Fibroblast of pulmonary artery (primary cell): ENCODE results near the gene GLOD5.
A peak's percentile ranks its signal among the peaks of the same experiment; 100 is the strongest.

Experiments used
- DNase-seq: peaks from one replicate; pipeline ENCODE4 v3.0.0-alpha.2; 2010; ENCODE audit warnings: low read depth
- H3K4me3 ChIP-seq: replicated peaks from 2 replicates; pipeline ENCODE4 v1.5.1; 2011; ENCODE audit warnings: low read depth, mild to moderate bottlenecking, control low read depth, low read length, moderate library complexity
- TF ChIP-seq, protein P1 (sequence below): IDR thresholded peaks from 2 replicates; pipeline ENCODE4 v1.5.1; 2011; ENCODE audit warnings: mild to moderate bottlenecking, control low read depth, low read length, inconsistent platforms; ENCODE audit errors: missing control alignments

Gene GLOD5

DNA sequence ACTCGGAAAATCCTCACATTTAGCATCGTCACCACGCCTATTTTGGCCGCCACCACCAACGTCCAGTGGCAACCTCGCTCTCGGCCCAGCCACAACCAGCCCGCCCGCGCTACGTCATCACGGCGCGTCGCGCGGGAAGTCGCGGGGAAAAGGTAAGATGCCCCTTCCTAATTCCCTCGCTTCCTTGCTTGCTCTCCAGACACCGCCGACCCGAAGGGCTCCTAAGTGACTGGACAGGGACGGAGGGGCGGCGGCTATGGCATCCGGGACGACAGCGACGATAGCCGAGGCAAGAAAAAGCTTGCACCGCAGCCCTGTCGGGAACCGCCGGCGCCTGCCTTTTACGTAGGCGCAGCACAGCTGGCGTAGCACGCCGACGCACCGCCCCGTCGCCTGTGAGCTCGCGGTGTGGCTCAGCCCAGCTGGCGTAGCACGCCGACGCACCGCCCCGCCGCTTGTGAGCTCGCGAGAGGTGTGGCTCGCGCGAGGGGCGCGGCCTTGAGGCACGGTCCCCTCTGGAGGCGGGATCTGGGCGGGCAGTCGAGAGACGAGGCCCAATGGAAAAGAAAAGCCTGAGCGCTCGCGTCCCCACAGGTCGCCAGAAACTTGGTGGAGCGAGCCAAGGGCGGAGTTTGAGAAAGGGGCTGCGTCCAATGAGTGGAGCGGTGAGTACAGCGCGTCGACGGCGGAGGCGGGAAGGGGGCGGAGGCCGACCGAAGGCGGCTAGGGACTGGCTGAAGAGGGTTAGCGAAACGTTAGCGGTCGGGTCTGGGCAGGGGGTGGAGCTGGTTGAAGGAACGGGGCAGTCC, 39.9 kb downstream of the GLOD5 start, which contains the start of gene HDAC6:
TSS of gene HDAC6 (plus strand) at position 788 of the 809 bp plus-strand sequence. CDS start 626 bp downstream, outside the sequence.
- DNase-seq = peak; percentile 99
- TF ChIP-seq, protein P1, sequence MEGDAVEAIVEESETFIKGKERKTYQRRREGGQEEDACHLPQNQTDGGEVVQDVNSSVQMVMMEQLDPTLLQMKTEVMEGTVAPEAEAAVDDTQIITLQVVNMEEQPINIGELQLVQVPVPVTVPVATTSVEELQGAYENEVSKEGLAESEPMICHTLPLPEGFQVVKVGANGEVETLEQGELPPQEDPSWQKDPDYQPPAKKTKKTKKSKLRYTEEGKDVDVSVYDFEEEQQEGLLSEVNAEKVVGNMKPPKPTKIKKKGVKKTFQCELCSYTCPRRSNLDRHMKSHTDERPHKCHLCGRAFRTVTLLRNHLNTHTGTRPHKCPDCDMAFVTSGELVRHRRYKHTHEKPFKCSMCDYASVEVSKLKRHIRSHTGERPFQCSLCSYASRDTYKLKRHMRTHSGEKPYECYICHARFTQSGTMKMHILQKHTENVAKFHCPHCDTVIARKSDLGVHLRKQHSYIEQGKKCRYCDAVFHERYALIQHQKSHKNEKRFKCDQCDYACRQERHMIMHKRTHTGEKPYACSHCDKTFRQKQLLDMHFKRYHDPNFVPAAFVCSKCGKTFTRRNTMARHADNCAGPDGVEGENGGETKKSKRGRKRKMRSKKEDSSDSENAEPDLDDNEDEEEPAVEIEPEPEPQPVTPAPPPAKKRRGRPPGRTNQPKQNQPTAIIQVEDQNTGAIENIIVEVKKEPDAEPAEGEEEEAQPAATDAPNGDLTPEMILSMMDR = no peak
- peak within 1 kb of the TSS; percentile 72 for H3K4me3 ChIP-seq

DNA sequence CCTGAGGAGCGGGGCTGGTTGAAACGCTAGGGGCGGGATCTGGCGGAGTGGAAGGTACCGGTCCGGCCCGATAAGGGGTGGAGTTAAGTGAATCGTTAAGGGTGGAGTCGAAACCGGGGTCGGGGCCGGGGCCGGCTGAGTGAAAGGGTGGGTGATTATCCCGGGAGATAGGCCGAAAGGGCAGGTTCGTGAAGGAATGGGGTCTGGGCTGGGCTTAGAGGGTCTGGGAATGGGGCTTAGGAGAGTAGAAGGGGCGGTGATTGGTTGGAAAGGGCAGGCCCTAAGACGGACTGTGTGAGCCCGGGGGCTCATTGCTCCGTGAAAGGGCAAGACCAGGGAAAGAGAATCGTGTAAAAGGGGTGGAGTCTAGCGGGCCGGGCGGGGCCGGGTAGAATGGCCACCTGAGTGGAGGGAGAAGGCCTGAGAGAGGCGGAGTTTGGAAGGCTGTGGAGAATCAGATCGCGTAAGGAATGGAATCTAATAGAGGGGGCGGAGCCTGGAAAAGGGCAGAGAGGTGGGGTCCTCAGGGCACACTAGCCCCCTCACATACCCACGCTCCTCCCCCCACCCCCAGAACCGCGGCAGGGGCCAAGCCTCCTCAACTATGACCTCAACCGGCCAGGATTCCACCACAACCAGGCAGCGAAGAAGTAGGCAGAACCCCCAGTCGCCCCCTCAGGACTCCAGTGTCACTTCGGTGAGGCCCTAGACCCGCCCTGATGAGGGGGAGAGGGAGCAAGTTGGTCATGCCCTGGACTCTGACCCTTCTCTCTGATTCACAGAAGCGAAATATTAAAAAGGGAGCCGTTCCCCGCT, 40.8 kb downstream of the GLOD5 start:
- peak overlapping the region; percentile 72 for H3K4me3 ChIP-seq
- peak; percentile 81 for DNase-seq
- TF ChIP-seq, protein P1 = no peak

DNA sequence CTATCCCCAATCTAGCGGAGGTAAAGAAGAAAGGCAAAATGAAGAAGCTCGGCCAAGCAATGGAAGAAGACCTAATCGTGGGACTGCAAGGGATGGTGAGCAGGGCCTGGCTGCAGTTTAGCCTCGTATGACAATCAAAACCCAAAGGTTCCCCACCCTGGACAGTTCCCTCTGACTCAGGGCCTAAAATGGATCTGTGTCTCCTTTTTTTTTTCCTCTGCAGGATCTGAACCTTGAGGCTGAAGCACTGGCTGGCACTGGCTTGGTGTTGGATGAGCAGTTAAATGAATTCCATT, 41.3 kb downstream of the GLOD5 start:
- no peak for DNase-seq
- TF ChIP-seq, protein P1 = no peak
- H3K4me3 ChIP-seq = peak overlapping the region; percentile 72

DNA sequence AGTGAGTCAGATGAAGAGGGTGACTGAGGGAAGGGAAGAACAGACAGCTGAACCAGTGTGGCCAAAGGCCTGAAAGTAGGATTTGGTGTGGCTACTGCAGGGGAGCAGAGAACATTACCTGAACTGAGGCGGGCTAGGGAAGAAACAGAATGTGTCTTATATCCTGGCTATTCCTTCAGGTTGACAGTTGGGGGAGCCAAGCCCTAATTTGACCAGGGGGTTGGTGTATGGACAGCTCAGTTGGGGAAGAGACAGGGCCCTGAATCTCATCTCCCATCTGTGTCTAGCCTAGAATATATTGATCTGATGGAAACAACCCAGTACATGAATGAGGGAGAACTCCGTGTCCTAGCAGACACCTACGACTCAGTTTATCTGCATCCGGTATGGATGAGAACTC, 44.5 kb downstream of the GLOD5 start:
- DNase-seq = no peak
- H3K4me3 ChIP-seq = no peak overlapping the region
- TF ChIP-seq, protein P1 = no peak

DNA sequence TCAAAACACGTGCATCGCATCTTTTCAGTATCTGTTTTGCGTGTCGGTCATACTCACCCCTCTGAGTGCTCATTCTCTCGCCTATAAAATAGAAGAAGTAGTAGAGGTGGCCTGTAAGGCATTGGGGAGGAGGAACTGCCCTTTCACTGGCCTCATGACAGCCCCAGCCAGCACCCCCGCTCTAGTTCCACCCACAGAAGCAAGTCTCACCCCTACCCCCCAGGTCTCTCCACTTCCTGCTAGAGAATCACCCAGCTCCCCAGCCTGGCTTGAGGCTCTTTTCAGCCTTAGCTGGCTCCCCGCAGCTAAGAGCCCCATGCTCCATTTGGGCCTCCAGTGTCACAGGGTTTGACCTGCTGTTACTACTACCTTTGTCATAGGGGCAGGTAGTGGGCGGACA, 52.1 kb downstream of the GLOD5 start:
- H3K4me3 ChIP-seq = no peak overlapping the region
- TF ChIP-seq, protein P1 = no peak
- no peak for DNase-seq

DNA sequence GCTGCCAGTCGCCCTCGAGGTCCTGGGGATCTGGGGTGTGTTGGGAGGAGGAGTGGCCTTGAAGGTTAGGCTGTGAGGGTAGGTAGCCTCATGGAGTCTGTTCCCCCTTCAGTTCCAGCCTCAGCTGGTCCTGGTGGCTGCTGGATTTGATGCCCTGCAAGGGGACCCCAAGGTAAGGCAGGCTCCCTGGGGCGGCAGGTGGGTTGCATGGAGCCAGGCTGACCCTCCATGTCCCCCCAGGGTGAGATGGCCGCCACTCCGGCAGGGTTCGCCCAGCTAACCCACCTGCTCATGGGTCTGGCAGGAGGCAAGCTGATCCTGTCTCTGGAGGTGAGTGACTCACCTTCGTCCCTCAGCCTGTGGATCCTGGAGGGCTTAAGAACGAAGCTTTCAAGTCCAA, 53.2 kb downstream of the GLOD5 start:
- H3K4me3 ChIP-seq = no peak overlapping the region
- TF ChIP-seq, protein P1 = no peak
- DNase-seq = no peak

DNA sequence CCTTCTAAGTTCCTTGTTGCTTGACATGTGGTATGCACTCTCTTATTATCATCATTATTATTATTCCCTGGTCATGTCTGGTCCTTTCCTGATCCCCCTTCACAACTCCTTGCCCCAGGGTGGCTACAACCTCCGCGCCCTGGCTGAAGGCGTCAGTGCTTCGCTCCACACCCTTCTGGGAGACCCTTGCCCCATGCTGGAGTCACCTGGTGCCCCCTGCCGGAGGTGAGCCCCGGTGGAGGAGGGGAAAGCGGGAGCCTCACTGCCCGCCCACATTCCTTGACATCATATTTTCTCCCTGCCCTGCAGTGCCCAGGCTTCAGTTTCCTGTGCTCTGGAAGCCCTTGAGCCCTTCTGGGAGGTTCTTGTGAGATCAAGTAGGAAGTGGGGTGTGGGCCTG, 53.7 kb downstream of the GLOD5 start:
- no peak overlapping the region for H3K4me3 ChIP-seq
- TF ChIP-seq, protein P1 = no peak
- DNase-seq = no peak
